Endodermal cell (in vitro differentiated cells): ENCODE data around the gene WDR90. TPM values are rescaled to one million over a fixed set of nuclear protein-coding genes. Genes with fewer than 3 reads are reported as not detected.

Experiments used
- DNase-seq: peaks from one replicate; pipeline ENCODE4 v3.0.0-alpha.2; 2017
- H3K27ac ChIP-seq: 2 replicates; pipeline ENCODE4 v1.5.1; 2013; ENCODE audit warnings: mild to moderate bottlenecking, low read depth, low read length, moderate library complexity
- H3K27me3 ChIP-seq: 2 replicates; pipeline ENCODE4 v1.6.1; 2013; ENCODE audit warnings: mild to moderate bottlenecking, low read length, moderate library complexity; ENCODE audit not compliant: insufficient read depth, control insufficient read depth, poor library complexity, severe bottlenecking
- H3K36me3 ChIP-seq: 2 replicates; pipeline ENCODE4 v1.7.0; 2013; ENCODE audit warnings: mild to moderate bottlenecking, low read length, moderate library complexity; ENCODE audit not compliant: control insufficient read depth, insufficient read depth
- H3K4me1 ChIP-seq: one replicate; pipeline ENCODE4 v1.7.0; 2013; ENCODE audit warnings: low read length; ENCODE audit not compliant: control insufficient read depth, insufficient read depth
- H3K4me3 ChIP-seq: 2 replicates; pipeline ENCODE4 v1.5.1; 2013; ENCODE audit warnings: mild to moderate bottlenecking, low read length, moderate library complexity
- H3K9ac ChIP-seq: 2 replicates; pipeline ENCODE4 v1.6.1; 2013; ENCODE audit warnings: mild to moderate bottlenecking, low read length, moderate library complexity; ENCODE audit not compliant: poor library complexity, severe bottlenecking; ENCODE audit errors: extremely low read depth
- H3K9me3 ChIP-seq: 2 replicates; pipeline ENCODE4 v1.6.1; 2013; ENCODE audit warnings: mild to moderate bottlenecking, low read length, moderate library complexity; ENCODE audit not compliant: control insufficient read depth
- H3K27ac Mint-ChIP-seq: 2 replicates; pipeline ENCODE4 v1.8.0; 2020; ENCODE audit warnings: mixed read lengths
- H3K27me3 Mint-ChIP-seq: 2 replicates; pipeline ENCODE4 v1.8.0; 2021; ENCODE audit warnings: mild to moderate bottlenecking, mixed read lengths; ENCODE audit not compliant: insufficient read depth
- H3K36me3 Mint-ChIP-seq: 2 replicates; pipeline ENCODE4 v1.8.0; 2020; ENCODE audit warnings: low read depth, mixed read lengths
- H3K4me1 Mint-ChIP-seq: 2 replicates; pipeline ENCODE4 v1.8.0; 2020; ENCODE audit warnings: mixed read lengths
- H3K4me3 Mint-ChIP-seq: 2 replicates; pipeline ENCODE4 v1.8.0; 2020; ENCODE audit warnings: mild to moderate bottlenecking, moderate library complexity, mixed read lengths
- H3K9me3 Mint-ChIP-seq: 2 replicates; pipeline ENCODE4 v1.8.0; 2020; ENCODE audit warnings: mild to moderate bottlenecking, mixed read lengths
- WGBS, 2 experiments: methylation state at CpG; one replicate each; pipeline versions ENCODE4 v1.1.5 to v1.1.7; 2013; ENCODE audit warnings: missing lambda C conversion rate in 2 of 2, mixed read lengths in 1 of 2; ENCODE audit not compliant: insufficient coverage in 1 of 2, insufficient read length in 1 of 2; 5-methylcytosine and 5-hydroxymethylcytosine counted together
- total RNA-seq, 2 donors: library from RNA; stranded (reverse); fragmentation: NEBNext Ultra II Directional in 1 of 2; extraction: Animal tissue kit (Norgen Biotek cat#: 25700) in 1 of 2; gene quantifications; 2 replicates in 1 of 2; 3 replicates in 1 of 2; pipeline ENCODE4 v1.2.1, GENCODE V29; 2021
- TF ChIP-seq, protein P1 (sequence below): fragments of 200-600 bp; sonication (generic); conservative IDR thresholded peaks from 2 replicates; pipeline ENCODE4 v1.5.0; 2021; ENCODE audit warnings: antibody characterized with exemption, mild to moderate bottlenecking

Gene WDR90
- total RNA-seq, 2 donors from 2014 or later = 112 to 120 TPM

DNA sequence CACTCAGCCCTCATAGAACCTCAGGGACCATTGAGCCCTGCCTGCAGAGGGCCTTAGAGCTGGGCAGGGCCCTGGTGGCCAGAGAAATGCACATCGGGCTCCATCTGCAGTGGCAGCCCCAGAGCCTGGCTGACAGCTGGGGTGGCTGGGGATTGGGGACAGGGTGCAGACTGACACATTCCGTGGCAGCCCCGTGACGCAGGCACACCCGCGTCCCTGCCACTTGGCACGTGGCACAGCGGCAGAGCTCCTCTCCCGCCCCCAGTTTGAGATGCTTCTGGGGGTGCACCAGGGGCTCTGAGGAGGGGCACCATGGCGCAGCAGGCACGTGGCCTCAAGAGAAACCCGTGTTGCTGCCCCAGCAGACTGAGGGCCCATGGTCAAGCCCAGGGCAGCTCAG lies 54.2 kb downstream of the WDR90 start:
- Mint-ChIP-seq H3K36me3 (no peaks in the 10 kb centered on the region), H3K27me3 (peaks cover 87% of the 10 kb centered on the region), H3K9me3 (no peaks in the 10 kb centered on the region), H3K27ac (no peak overlapping the region), H3K4me3 (no peak overlapping the region), H3K4me1 (no peaks in the 10 kb centered on the region)
- Histone ChIP-seq H3K4me3 (no peak overlapping the region), H3K9me3 (no peaks in the 10 kb centered on the region), H3K4me1 (no peaks in the 10 kb centered on the region), H3K27me3 (peaks cover 92% of the 10 kb centered on the region), H3K27ac (no peak overlapping the region), H3K9ac (no peak overlapping the region), H3K36me3 (no peaks in the 10 kb centered on the region)
- 89 to 100% methylated on average over 1 to 12 of the region's 12 CpGs for WGBS, 2 experiments
- no peak for DNase-seq
- TF ChIP-seq, protein P1, sequence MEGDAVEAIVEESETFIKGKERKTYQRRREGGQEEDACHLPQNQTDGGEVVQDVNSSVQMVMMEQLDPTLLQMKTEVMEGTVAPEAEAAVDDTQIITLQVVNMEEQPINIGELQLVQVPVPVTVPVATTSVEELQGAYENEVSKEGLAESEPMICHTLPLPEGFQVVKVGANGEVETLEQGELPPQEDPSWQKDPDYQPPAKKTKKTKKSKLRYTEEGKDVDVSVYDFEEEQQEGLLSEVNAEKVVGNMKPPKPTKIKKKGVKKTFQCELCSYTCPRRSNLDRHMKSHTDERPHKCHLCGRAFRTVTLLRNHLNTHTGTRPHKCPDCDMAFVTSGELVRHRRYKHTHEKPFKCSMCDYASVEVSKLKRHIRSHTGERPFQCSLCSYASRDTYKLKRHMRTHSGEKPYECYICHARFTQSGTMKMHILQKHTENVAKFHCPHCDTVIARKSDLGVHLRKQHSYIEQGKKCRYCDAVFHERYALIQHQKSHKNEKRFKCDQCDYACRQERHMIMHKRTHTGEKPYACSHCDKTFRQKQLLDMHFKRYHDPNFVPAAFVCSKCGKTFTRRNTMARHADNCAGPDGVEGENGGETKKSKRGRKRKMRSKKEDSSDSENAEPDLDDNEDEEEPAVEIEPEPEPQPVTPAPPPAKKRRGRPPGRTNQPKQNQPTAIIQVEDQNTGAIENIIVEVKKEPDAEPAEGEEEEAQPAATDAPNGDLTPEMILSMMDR = peak; percentile 16

DNA sequence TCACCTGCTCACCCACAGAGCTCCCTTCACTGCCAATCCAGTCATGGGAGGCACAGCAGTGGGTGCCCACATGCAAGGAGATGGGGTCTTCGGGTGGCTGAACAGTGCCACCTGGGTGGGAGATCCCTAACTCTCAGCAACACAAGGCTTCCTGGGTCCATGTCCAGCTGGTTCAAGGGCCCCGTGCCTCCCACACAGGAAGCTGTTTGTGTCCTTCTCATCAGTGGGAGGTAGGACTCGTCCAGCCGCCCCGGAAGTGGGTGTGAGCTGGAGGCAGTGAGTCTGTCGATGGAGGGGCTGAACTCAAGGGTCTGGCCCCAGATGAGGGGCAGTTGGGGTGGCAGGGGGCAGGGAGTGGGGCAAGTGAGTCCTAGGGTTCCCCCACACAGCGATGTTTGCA lies 54.9 kb downstream of the WDR90 start:
- Histone ChIP-seq H3K27ac (no peak overlapping the region), H3K36me3 (no peaks in the 10 kb centered on the region), H3K4me1 (no peaks in the 10 kb centered on the region), H3K9me3 (no peaks in the 10 kb centered on the region), H3K9ac (no peak overlapping the region), H3K27me3 (peaks cover 92% of the 10 kb centered on the region), H3K4me3 (no peak overlapping the region)
- Mint-ChIP-seq H3K4me3 (no peak overlapping the region), H3K4me1 (no peaks in the 10 kb centered on the region), H3K9me3 (no peaks in the 10 kb centered on the region), H3K36me3 (no peaks in the 10 kb centered on the region), H3K27me3 (peaks cover 87% of the 10 kb centered on the region), H3K27ac (no peak overlapping the region)
- WGBS, 2 experiments = 81% methylated on average over 7 of the region's 7 CpGs; no CpG with 5 or more reads in 1 of the 2 experiments
- no peak for DNase-seq
- TF ChIP-seq, protein P1 = no peak

DNA sequence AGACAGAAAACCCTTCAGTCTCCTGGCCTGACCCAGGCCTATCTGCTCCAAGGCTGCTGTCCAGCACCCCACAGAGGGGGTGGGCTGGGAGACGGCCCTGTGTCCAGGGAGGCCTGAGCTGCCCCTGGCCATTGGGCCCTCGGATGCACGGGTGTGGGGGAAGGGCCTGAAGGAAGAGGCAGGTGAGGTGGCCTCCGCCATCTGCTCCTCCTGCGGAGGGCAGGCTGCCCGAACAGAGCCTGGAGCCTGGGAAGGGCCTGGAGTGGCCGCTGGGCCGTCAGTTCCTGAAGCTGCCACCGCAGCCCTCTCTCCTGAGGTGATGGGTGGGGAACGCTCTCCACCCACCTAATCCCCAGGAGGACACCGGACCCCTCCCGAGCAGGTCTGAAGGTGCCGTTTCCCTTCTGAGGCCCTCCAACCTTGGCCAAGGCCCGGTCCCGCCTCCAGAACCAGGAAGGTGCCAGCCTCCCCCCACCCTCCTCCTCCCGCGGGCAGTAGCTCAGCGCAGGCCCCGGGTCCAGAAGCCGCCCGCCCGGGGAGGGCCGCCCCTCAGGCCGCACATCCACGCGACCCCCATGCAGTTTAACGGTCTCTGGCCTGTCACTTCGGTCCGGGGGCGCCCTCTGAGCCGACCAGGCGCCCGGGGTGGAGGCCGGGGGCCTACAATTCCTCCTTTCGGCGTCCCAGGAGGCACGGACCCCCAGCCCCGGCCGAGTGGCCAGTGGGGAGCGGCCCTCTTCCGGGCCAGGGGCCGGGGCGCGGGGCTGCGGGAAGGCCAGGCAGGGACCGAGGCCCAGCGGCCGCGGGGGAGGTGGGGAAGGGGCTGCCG lies 55.6 kb downstream of the WDR90 start:
- no peak overlapping the region for H3K9ac ChIP-seq
- Mint-ChIP-seq H3K27ac (no peak overlapping the region), H3K36me3 (no peaks in the 10 kb centered on the region), H3K27me3 (peaks cover 87% of the 10 kb centered on the region), H3K4me3 (peak overlapping the region; percentile 26), H3K9me3 (no peaks in the 10 kb centered on the region), H3K4me1 (no peaks in the 10 kb centered on the region)
- no peak overlapping the region for H3K4me3 ChIP-seq
- 8 to 29% methylated on average over 14 to 45 of the region's 50 CpGs for WGBS, 2 experiments
- TF ChIP-seq, protein P1 = peak; percentile 28
- no peak overlapping the region for H3K27ac ChIP-seq
- no peak for DNase-seq
- H3K36me3 ChIP-seq = no peaks in the 10 kb centered on the region
- H3K4me1 ChIP-seq = no peaks in the 10 kb centered on the region
- peaks cover 92% of the 10 kb centered on the region for H3K27me3 ChIP-seq
- H3K9me3 ChIP-seq = no peaks in the 10 kb centered on the region
